GM18502 (cell line): Measurements from ENCODE around the gene TIAM1.

Experiments
- ATAC-seq: cut with Tn5 transposase; IDR thresholded peaks from one replicate; pipeline ENCODE4 v1.9.1; 2021; ENCODE audit warnings: mild to moderate bottlenecking; ENCODE audit not compliant: unreplicated experiment, poor library complexity

Gene TIAM1

GRCh38 chr21:31356440-31356839 is 12.4 kb upstream of the TIAM1 start:
- ATAC-seq = no peak

- ATAC-seq = no peak
Observed at GRCh38 chr21:31354604-31355443, 10.8 kb upstream of the TIAM1 start.

- no peak for ATAC-seq
Observed at GRCh38 chr21:31354122-31354521, 10.1 kb upstream of the TIAM1 start.

GRCh38 chr21:31352836-31353235 is 8.8 kb upstream of the TIAM1 start:
- ATAC-seq = no peak

GRCh38 chr21:31351960-31352359 is 7.9 kb upstream of the TIAM1 start:
- no peak for ATAC-seq

- ATAC-seq = no peak
Observed at GRCh38 chr21:31351438-31351837, 7.4 kb upstream of the TIAM1 start.

- ATAC-seq = no peak
Observed at GRCh38 chr21:31349208-31349607, 5.1 kb upstream of the TIAM1 start.

- no peak for ATAC-seq
Observed at GRCh38 chr21:31348188-31348587, 4.1 kb upstream of the TIAM1 start.

- ATAC-seq = no peak
Observed at GRCh38 chr21:31347435-31348032, 3.5 kb upstream of the TIAM1 start.

- no peak for ATAC-seq
Observed at GRCh38 chr21:31346256-31346821, 2.3 kb upstream of the TIAM1 start.

- no peak for ATAC-seq
Observed at GRCh38 chr21:31345136-31345535, 1.1 kb upstream of the TIAM1 start.

- ATAC-seq = no peak
Observed at GRCh38 chr21:31343030-31343510, 991 bp downstream of the TIAM1 start.

GRCh38 chr21:31342348-31342747 is 1.7 kb downstream of the TIAM1 start:
- ATAC-seq = no peak

- no peak for ATAC-seq
Observed at GRCh38 chr21:31340942-31341487, 3.0 kb downstream of the TIAM1 start.

- no peak for ATAC-seq
Observed at GRCh38 chr21:31340514-31340913, 3.5 kb downstream of the TIAM1 start.

GRCh38 chr21:31339721-31340120 is 4.3 kb downstream of the TIAM1 start:
- ATAC-seq = no peak

- no peak for ATAC-seq
Observed at GRCh38 chr21:31338908-31339368, 5.1 kb downstream of the TIAM1 start.

GRCh38 chr21:31337996-31338907 is 5.8 kb downstream of the TIAM1 start:
- ATAC-seq = no peak

- ATAC-seq = no peak
Observed at GRCh38 chr21:31337086-31337485, 7.0 kb downstream of the TIAM1 start.

GRCh38 chr21:31336739-31337040 is 7.4 kb downstream of the TIAM1 start:
- ATAC-seq = no peak
